Activated T-cell treated with anti-CD3 and anti-CD28 coated beads, Interleukin-2, amount 50 U/mL, for 48 hours (primary cell): ENCODE data around the gene ANKRD53.
"Not testable (repeated sequence)": the region's sequence is repeated elsewhere in the genome, so short reads cannot be mapped to it uniquely, and the experiment has no call there.

Source experiments
- DNase-seq, 2 experiments: peaks; one replicate each; pipeline ENCODE4 v3.0.0-alpha.2; 2020

Gene ANKRD53

GRCh38 chr2:71019989-71020388 lies 41.6 kb downstream of the ANKRD53 start:
- DNase-seq = not testable (repeated sequence)

GRCh38 chr2:71021394-71021793 lies 43.0 kb downstream of the ANKRD53 start:
- DNase-seq = not testable (repeated sequence)

GRCh38 chr2:71023553-71024243 lies 45.3 kb downstream of the ANKRD53 start:
- peak; percentile 73 to 81 for DNase-seq
